K562 (cell line): ENCODE data around the gene LGALS8. TPM values are rescaled to one million over a fixed set of nuclear protein-coding genes. Genes with fewer than 3 reads are reported as not detected.

Experiments
- ATAC-seq: fragments of 200-7000 bp; cut with Tn5 transposase; 3 replicates; pipeline ENCODE4 v1.9.1; 2020; ENCODE audit warnings: moderate library complexity
- BruUV-seq: library from RNA; stranded (reverse); fragments of 400-500 nt; replicated peaks from 2 replicates; lab custom pipeline; 2021; lab: Mats Ljungman, UMichigan
- CTCF ChIA-PET: fragments of 300-600 bp; formaldehyde crosslinking; extraction: SDS; loops from one replicate; lab custom pipeline; 2021; ENCODE audit warnings: low intra/inter-chr PET ratio; lab: Yijun Ruan, JAX
- POLR2A ChIA-PET: fragments of 300-600, 350-650 bp; sonication (Branson Sonifier 250); formaldehyde crosslinking; extraction: SDS; loops from one replicate; lab custom pipeline; 2021; ENCODE audit warnings: antibody characterized with exemption, inconsistent platforms; lab: Yijun Ruan, JAX
- DNase-seq, 4 experiments: peaks; one replicate each; pipeline versions ENCODE4 v3.0.0 to v3.0.0-alpha.2; 2011 to 2018; ENCODE audit warnings: low spot score in 3 of 4, mixed read lengths in 3 of 4; ENCODE audit errors: extremely low read depth in 1 of 4
- FAIRE-seq: peaks from 2 replicates; lab custom pipeline; 2011; peaks lifted over from hg19 to GRCh38; lab: Jason Lieb, UNC
- H2AFZ ChIP-seq: 2 replicates; pipeline ENCODE4 v1.6.0; 2011; ENCODE audit warnings: low read depth, low read length, control low read depth, inconsistent platforms
- H3K27ac ChIP-seq: fragments of 200-600 bp; 3 replicates; pipeline ENCODE4 v1.8.0; 2011; ENCODE audit warnings: low read depth, mild to moderate bottlenecking, control low read depth, inconsistent platforms, low read length, moderate library complexity, mixed read lengths; ENCODE audit errors: extremely low read depth
- H3K27me3 ChIP-seq, 2 experiments: fragments of 300-600 bp in 1 of 2; 2 replicates in 1 of 2; 3 replicates in 1 of 2; pipeline versions ENCODE4 v1.6.0 to v1.8.0; 2011; ENCODE audit warnings: inconsistent platforms in 2 of 2, low read length in 2 of 2, mild to moderate bottlenecking in 1 of 2, mixed read lengths in 1 of 2, moderate library complexity in 1 of 2; ENCODE audit not compliant: control insufficient read depth in 2 of 2, insufficient read depth in 2 of 2
- H3K36me3 ChIP-seq: fragments of 300-600 bp; 3 replicates; pipeline ENCODE4 v1.8.0; 2011; ENCODE audit warnings: mild to moderate bottlenecking, low read length, inconsistent platforms; ENCODE audit not compliant: control insufficient read depth, insufficient read depth
- H3K4me1 ChIP-seq, 2 experiments: fragments of 200-600 bp in 1 of 2; replicated peaks in 1 of 2; 2 replicates in 1 of 2; 3 replicates in 1 of 2; pipeline versions ENCODE4 v1.5.1 to v1.8.0; 2011; ENCODE audit warnings: inconsistent platforms in 2 of 2, low read length in 2 of 2, mild to moderate bottlenecking in 1 of 2, mixed read lengths in 1 of 2, moderate library complexity in 1 of 2; ENCODE audit not compliant: control insufficient read depth in 2 of 2, insufficient read depth in 2 of 2
- H3K4me2 ChIP-seq: 2 replicates; pipeline ENCODE4 v1.6.1; 2011; ENCODE audit warnings: low read length, control low read depth, inconsistent platforms, mixed read lengths; ENCODE audit not compliant: insufficient read depth
- H3K4me3 ChIP-seq: fragments of 200-600 bp; sonication (generic), shearing (Covaris generic); 2 replicates; pipeline ENCODE4 v1.5.1; 2016; ENCODE audit warnings: control low read depth, inconsistent platforms
- H3K79me2 ChIP-seq: fragments of 200-600 bp; 3 replicates; pipeline ENCODE4 v1.8.0; 2011; ENCODE audit warnings: low read length, inconsistent platforms; ENCODE audit not compliant: control insufficient read depth, insufficient read depth
- H3K9ac ChIP-seq, 2 experiments: 2 replicates each; pipeline versions ENCODE4 v1.6.0 to v1.6.1; 2011; ENCODE audit warnings: low read depth in 2 of 2, low read length in 2 of 2, control low read depth in 1 of 2, inconsistent platforms in 1 of 2, mild to moderate bottlenecking in 1 of 2, mixed read lengths in 1 of 2; ENCODE audit not compliant: insufficient read depth in 1 of 2
- H3K9me1 ChIP-seq: one replicate; pipeline ENCODE4 v1.6.0; 2011; ENCODE audit warnings: inconsistent platforms, mild to moderate bottlenecking, low read length, moderate library complexity; ENCODE audit not compliant: control insufficient read depth, insufficient read depth
- H3K9me3 ChIP-seq: replicated peaks from 2 replicates; pipeline ENCODE4 v1.5.1; 2011; ENCODE audit warnings: low read depth, low read length, inconsistent platforms; ENCODE audit not compliant: control insufficient read depth, insufficient read depth
- H4K20me1 ChIP-seq: replicated peaks from 2 replicates; pipeline ENCODE4 v1.6.1; 2011; ENCODE audit warnings: low read length, inconsistent platforms, mixed read lengths; ENCODE audit not compliant: control insufficient read depth, insufficient read depth
- DACH1 ChIP-seq: fragments of 450-650 bp; IDR thresholded peaks from 2 replicates; pipeline ENCODE4 v1.6.1; 2018; ENCODE audit not compliant: partially characterized antibody
- DNMT1 ChIP-seq: fragments of 450-650 bp; IDR thresholded peaks from 2 replicates; pipeline ENCODE4 v1.6.1; 2016; ENCODE audit warnings: antibody characterized with exemption, mild to moderate bottlenecking
- ELK1 ChIP-seq: sonication (generic); formaldehyde crosslinking; IDR thresholded peaks from 2 replicates; pipeline ENCODE4 v1.8.1; 2022; ENCODE audit warnings: missing genetic modification reagents
- HBP1 ChIP-seq: fragments of 450-650 bp; formaldehyde crosslinking; IDR thresholded peaks from 2 replicates; pipeline ENCODE4 v1.4.0; 2022; ENCODE audit warnings: missing genetic modification characterization
- HMGN3 ChIP-seq: IDR thresholded peaks from 2 replicates; pipeline ENCODE4 v1.6.1; 2011; ENCODE audit warnings: borderline replicate concordance, low read depth, mild to moderate bottlenecking, mixed read lengths, low read length; ENCODE audit not compliant: insufficient read length; ENCODE audit errors: extremely low read depth
- RAD21 ChIP-seq, 2 experiments: fragments of 250-450 bp in 1 of 2; fragments of 450-650 bp in 1 of 2; sonication (Bioruptor Pico) in 1 of 2; formaldehyde crosslinking in 1 of 2; IDR thresholded peaks in 1 of 2; conservative IDR thresholded peaks in 1 of 2; 2 replicates each; pipeline versions ENCODE4 v1.4.0 to v1.8.0; 2020 to 2022; ENCODE audit warnings: mild to moderate bottlenecking in 2 of 2, moderate library complexity in 1 of 2
- RBM34 ChIP-seq: fragments of 200-400 bp; formaldehyde crosslinking; IDR thresholded peaks from 2 replicates; pipeline ENCODE4 v1.6.1; 2018; ENCODE audit warnings: low read length, borderline replicate concordance; ENCODE audit not compliant: insufficient read depth
- SMAD4 ChIP-seq: fragments of 250-450 bp; sonication (Bioruptor Pico); conservative IDR thresholded peaks from 2 replicates; pipeline ENCODE4 v1.8.0; 2021; ENCODE audit warnings: inconsistent platforms, mild to moderate bottlenecking, moderate library complexity
- STAT5B ChIP-seq: fragments of 250-450 bp; sonication (Bioruptor Pico); IDR thresholded peaks from 2 replicates; pipeline ENCODE4 v1.8.0; 2021; ENCODE audit warnings: mild to moderate bottlenecking, inconsistent platforms
- TEAD4 ChIP-seq, 2 experiments: sonication (generic) in 1 of 2; formaldehyde crosslinking in 1 of 2; IDR thresholded peaks; 2 replicates each; pipeline versions ENCODE4 v1.6.1 to v1.8.0; 2012 to 2022; ENCODE audit warnings: borderline replicate concordance in 1 of 2, inconsistent platforms in 1 of 2, low read length in 1 of 2, mild to moderate bottlenecking in 1 of 2, missing genetic modification reagents in 1 of 2
- ZFP1 ChIP-seq: fragments of 450-650 bp; formaldehyde crosslinking; IDR thresholded peaks from 2 replicates; pipeline ENCODE4 v1.4.0; 2020; ENCODE audit warnings: mild to moderate bottlenecking, mixed read lengths
- ZNF23 ChIP-seq: fragments of 250-450 bp; sonication (Bioruptor Pico); IDR thresholded peaks from 2 replicates; pipeline ENCODE4 v1.4.0; 2020; ENCODE audit warnings: mild to moderate bottlenecking
- ZNF316 ChIP-seq: fragments of 450-650 bp; IDR thresholded peaks from 2 replicates; pipeline ENCODE4 v1.6.1; 2016
- WGBS: fragments of 100-300 bp; shearing (Covaris generic); methylation state at CpG from one replicate; pipeline ENCODE4 v1.1.6; 2016; ENCODE audit warnings: low coverage, mixed read lengths; ENCODE audit not compliant: insufficient coverage; ENCODE audit errors: missing lambda C conversion rate; 5-methylcytosine and 5-hydroxymethylcytosine counted together
- in situ Hi-C: fragments of 300-500 bp; cut with MboI; formaldehyde crosslinking; loops from 4 replicates; pipeline ENCODE4 v1.15.0; 2018; ENCODE audit warnings: inconsistent platforms, mixed read lengths
- intact Hi-C: fragments of 100-400 bp; cut with micrococcal nuclease; formaldehyde crosslinking; loops from 2 replicates; pipeline ENCODE4 v1.14.2; 2022
- polyA plus RNA-seq, 8 experiments: library from polyadenylated mRNA; depleted of rRNA in 4 of 8; stranded (reverse) in 5 of 8; unstranded in 3 of 8; fragments of >200 nt; fragmentation: Nextera tagmentation in 2 of 8; fragmentation: Illumina TruSeq in 1 of 8; extraction: Ambion mirVana in 2 of 8; extraction: Trizol in 1 of 8; gene quantifications; 2 replicates each; pipeline versions ENCODE4 v1.2.1 to v1.2.3, GENCODE V29; 2011 to 2014; ENCODE audit warnings: inconsistent platforms in 1 of 8, missing spikeins in 1 of 8
- total RNA-seq, 7 experiments: library from RNA; depleted of rRNA in 6 of 7; stranded (reverse); fragments of >200 nt in 6 of 7; fragmentation: Illumina TruSeq in 2 of 7; extraction: Trizol in 2 of 7; gene quantifications; 2 replicates each; pipeline versions ENCODE4 v1.2.1 to v1.2.3, GENCODE V29; 2011 to 2021; ENCODE audit warnings: low replicate concordance in 1 of 7
- TF ChIP-seq, protein P1 (sequence below): fragments of 250-450 bp; sonication (Bioruptor Pico); IDR thresholded peaks from 2 replicates; pipeline ENCODE4 v1.4.0; 2020; ENCODE audit warnings: mild to moderate bottlenecking, moderate library complexity, borderline replicate concordance

Gene LGALS8
- total and polyA plus RNA-seq, 9 of the 15 experiments (the other 6 are each of a cell fraction or from before 2014, with no cell fraction given): 57.4 to 87.7 (median 70.3) TPM

DNA sequence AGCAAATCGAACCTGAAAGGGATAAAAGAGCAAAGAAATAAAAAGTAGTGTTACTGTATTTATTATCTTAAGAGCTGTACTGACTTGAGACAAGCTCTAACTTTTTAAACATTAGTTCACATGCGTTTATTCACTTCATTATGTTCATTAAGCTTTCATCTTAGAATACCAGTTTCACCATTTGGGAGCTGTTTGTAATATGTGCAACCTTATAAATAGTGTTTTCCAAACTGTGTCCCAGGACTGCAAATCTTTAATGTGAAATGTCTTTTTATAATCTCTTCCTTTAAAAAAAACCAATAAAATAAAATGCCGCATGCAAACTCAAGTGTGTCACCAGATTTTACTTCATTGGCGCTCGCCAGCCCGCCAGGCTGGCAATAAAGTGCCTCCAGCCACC is 28.3 kb downstream of the LGALS8 start (continued):
- TF ChIP-seq ZFP1 (CRISPR knock-in tag) (peak; percentile 24; the same call in 1 of the 2 replicates), ZNF23 (CRISPR knock-in tag) (0 out of 2 replicates have a peak, but pooled peaks have one; percentile 5), STAT5B (CRISPR knock-in tag) (no peak)

GRCh38 chr1:236552901-236553300 is 29.1 kb downstream of the LGALS8 start:
- Histone ChIP-seq H3K27ac (no peak overlapping the region), H3K4me2 (no peak overlapping the region), H3K9me3 (no peaks in the 10 kb centered on the region), H3K9ac (no peak overlapping the region), H2AFZ (no peak overlapping the region), H3K4me3 (no peak overlapping the region), H3K9me1 (no peaks in the 10 kb centered on the region), H3K36me3 (peaks cover 97% of the 10 kb centered on the region), H3K27me3 (no peaks in the 10 kb centered on the region), H3K4me1 (peaks cover 0 to 5% of the 10 kb centered on the region in 2 experiments; a peak in 3 of 5 replicates), H4K20me1 (no peaks in the 10 kb centered on the region), H3K79me2 (no peaks in the 10 kb centered on the region)
- DNase-seq: no peak
- ChIA-PET CTCF (no interaction called here), POLR2A (no interaction called here)
- in situ Hi-C loops: no loop called here
- BruUV-seq: no TSS peak
- 0% methylated on average over 1 of the region's 1 CpG for WGBS
- no peak for ATAC-seq
- FAIRE-seq: no peak
- intact Hi-C loops: no loop called here
- TF ChIP-seq DNMT1 (no peak), RBM34 (no peak), ELK1 (CRISPR knock-in tag) (no peak), RAD21 (CRISPR knock-in tag; conservative IDR thresholded peaks at IDR 0.05 in 1 of 2, IDR thresholded peaks at IDR 0.05 in 1 of 2) (0 out of 4 replicates have a peak, but pooled peaks of 1 of the 2 experiments have one; percentile 5), HBP1 (CRISPR knock-in tag) (no peak), SMAD4 (CRISPR knock-in tag) (no peak), HMGN3 (no peak), DACH1 (no peak), ZNF316 (no peak), TEAD4 (IDR thresholded peaks at IDR 0.05; ENCODE audit: low read length) (no peak), TEAD4 (CRISPR knock-in tag; IDR thresholded peaks at IDR 0.05; ENCODE audit: borderline replicate concordance) (no peak)
- TF ChIP-seq, protein P1, sequence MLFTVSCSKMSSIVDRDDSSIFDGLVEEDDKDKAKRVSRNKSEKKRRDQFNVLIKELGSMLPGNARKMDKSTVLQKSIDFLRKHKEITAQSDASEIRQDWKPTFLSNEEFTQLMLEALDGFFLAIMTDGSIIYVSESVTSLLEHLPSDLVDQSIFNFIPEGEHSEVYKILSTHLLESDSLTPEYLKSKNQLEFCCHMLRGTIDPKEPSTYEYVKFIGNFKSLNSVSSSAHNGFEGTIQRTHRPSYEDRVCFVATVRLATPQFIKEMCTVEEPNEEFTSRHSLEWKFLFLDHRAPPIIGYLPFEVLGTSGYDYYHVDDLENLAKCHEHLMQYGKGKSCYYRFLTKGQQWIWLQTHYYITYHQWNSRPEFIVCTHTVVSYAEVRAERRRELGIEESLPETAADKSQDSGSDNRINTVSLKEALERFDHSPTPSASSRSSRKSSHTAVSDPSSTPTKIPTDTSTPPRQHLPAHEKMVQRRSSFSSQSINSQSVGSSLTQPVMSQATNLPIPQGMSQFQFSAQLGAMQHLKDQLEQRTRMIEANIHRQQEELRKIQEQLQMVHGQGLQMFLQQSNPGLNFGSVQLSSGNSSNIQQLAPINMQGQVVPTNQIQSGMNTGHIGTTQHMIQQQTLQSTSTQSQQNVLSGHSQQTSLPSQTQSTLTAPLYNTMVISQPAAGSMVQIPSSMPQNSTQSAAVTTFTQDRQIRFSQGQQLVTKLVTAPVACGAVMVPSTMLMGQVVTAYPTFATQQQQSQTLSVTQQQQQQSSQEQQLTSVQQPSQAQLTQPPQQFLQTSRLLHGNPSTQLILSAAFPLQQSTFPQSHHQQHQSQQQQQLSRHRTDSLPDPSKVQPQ: no peak
